Neural progenitor cell (in vitro differentiated cells): Measurements from ENCODE around the gene KLHL7.

Experiments used
- EZH2 ChIP-seq: fragments of 200-600 bp; sonication (generic); IDR thresholded peaks from 2 replicates; pipeline ENCODE4 v1.6.1; 2017; ENCODE audit warnings: antibody characterized with exemption, mild to moderate bottlenecking, moderate library complexity
- TF ChIP-seq, protein P1 (sequence below): fragments of 200-600 bp; sonication (generic); IDR thresholded peaks from 2 replicates; pipeline ENCODE4 v1.5.1; 2017; ENCODE audit warnings: antibody characterized with exemption, mild to moderate bottlenecking

DNA sequence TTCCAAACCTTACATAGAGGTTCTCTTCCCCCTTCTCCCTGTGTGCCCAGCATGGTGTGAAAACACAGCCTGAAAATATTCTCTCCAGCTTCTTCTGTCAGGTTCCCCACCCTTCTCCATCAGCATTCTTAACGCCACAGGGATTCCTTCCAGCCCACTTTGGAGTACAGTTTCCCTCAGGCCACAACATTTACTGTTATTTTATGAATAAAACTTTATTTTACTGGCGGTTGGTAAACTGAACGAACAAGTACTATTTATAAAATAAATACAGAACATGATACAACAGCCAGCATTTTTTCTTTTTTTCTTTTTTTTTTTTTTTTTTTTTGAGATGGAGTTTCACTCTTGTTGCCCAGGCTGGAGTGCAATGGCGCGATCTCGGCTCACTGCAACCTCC, 109.4 kb downstream of the KLHL7 start:
- TF ChIP-seq, protein P1, sequence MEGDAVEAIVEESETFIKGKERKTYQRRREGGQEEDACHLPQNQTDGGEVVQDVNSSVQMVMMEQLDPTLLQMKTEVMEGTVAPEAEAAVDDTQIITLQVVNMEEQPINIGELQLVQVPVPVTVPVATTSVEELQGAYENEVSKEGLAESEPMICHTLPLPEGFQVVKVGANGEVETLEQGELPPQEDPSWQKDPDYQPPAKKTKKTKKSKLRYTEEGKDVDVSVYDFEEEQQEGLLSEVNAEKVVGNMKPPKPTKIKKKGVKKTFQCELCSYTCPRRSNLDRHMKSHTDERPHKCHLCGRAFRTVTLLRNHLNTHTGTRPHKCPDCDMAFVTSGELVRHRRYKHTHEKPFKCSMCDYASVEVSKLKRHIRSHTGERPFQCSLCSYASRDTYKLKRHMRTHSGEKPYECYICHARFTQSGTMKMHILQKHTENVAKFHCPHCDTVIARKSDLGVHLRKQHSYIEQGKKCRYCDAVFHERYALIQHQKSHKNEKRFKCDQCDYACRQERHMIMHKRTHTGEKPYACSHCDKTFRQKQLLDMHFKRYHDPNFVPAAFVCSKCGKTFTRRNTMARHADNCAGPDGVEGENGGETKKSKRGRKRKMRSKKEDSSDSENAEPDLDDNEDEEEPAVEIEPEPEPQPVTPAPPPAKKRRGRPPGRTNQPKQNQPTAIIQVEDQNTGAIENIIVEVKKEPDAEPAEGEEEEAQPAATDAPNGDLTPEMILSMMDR = no peak
- no peak for TF ChIP-seq EZH2
